Muscle layer of duodenum (tissue), 2 donors: Measurements from ENCODE around the gene AMMECR1L.
"Not testable (repeated sequence)": the region's sequence is repeated elsewhere in the genome, so short reads cannot be mapped to it uniquely, and the experiment has no call there.

ENCODE experiments used
- H3K27ac ChIP-seq: one replicate; pipeline ENCODE4 v1.7.0; 2013; ENCODE audit warnings: mild to moderate bottlenecking, low read length
- H3K27me3 ChIP-seq: one replicate; pipeline ENCODE4 v1.7.0; 2013; ENCODE audit warnings: low read depth, mild to moderate bottlenecking, control low read depth, low read length
- H3K36me3 ChIP-seq, 2 donors: one replicate each; pipeline ENCODE4 v1.7.0; 2013; ENCODE audit warnings: low read length in 2 of 2, control low read depth in 1 of 2, mild to moderate bottlenecking in 1 of 2; ENCODE audit not compliant: insufficient read depth in 2 of 2, control insufficient read depth in 1 of 2
- H3K4me1 ChIP-seq, 2 donors: one replicate each; pipeline ENCODE4 v1.7.0; 2013; ENCODE audit warnings: low read length in 2 of 2, mild to moderate bottlenecking in 2 of 2, control low read depth in 1 of 2, moderate library complexity in 1 of 2; ENCODE audit not compliant: insufficient read depth in 2 of 2, control insufficient read depth in 1 of 2
- H3K4me3 ChIP-seq, 2 donors: one replicate each; pipeline ENCODE4 v1.7.0; 2013; ENCODE audit warnings: low read length in 2 of 2, low read depth in 1 of 2, mild to moderate bottlenecking in 1 of 2
- H3K9me3 ChIP-seq, 2 donors: one replicate each; pipeline ENCODE4 v1.7.0; 2013; ENCODE audit warnings: low read length in 2 of 2, control low read depth in 1 of 2, mild to moderate bottlenecking in 1 of 2; ENCODE audit not compliant: control insufficient read depth in 1 of 2
- donor health status: healthy.

AMMECR1L gene

DNA sequence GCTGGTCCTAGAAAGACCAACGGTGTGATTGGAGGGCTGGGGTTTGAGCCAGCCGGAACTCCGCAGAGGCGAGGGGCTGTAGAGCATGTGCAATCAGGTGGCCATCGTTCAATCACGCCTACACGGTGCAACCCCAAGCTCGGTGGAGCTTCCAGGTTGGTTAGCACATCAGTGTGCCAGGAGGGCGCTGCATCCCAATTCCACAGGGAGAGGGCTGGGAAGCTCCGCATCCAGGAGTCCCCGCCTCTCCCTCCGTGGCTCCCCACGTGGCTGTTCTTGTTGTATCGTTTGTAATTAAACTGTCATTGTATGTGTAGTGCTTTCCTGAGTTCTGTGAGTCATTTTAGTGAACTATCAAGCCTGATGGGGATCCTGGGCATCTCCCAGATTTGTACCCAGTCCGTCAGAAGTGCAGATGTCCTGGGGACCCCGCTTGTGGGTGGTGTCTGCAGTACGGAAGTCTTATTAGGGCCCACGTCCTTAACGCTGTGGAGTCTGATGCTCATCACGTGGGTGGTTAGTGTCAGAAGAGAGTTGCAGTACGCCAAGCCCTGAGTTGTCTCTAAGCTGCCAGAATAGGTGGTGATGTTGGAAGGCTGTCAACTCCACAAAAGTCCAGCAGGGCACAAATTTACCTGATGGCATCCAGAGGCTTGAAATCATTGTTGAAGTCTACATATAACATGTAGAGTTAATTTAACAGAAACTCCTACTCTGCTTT lies 20.6 kb upstream of the AMMECR1L start:
- no peak overlapping the region for H3K4me3 ChIP-seq
- H3K36me3 ChIP-seq: no peaks in the 10 kb centered on the region
- H3K4me1 ChIP-seq: peaks cover 0 to 2% of the 10 kb centered on the region in 2 donors
- no peaks in the 10 kb centered on the region for H3K9me3 ChIP-seq
- no peak overlapping the region for H3K27ac ChIP-seq
- no peaks in the 10 kb centered on the region for H3K27me3 ChIP-seq

DNA sequence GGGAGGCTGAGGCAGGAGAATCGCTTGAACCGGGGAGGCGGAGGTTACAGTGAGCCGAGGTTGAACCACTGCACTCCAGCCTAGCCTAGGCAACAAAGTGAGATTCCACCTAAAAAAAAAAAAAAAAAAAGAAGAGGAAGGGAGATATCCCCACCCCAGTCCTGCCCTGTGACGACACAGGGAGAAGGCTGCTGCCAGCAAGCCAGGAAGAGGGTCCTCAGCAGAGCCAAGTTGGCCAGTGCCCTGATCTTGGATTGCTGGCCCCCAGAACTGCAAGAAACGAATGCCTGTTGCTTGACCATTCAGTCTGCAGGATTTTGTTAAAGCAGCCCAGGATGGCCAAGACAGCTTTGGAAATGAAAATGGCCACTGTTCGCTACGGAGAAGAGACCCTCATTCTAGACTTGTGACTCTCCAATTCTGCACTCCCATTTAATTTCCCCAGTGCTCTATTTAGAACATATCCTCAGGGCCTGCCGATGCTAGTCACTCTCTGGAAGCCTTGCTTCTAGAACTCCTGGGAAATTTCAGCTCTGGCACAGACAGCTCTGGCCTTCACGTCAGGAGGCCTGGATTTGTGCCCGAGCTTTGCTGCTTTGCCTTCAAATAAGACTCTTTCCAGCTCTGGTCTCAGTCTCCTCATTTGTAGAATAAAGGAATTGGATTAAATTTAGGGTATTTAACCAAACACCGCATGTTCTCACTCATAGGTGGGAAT lies 15.7 kb upstream of the AMMECR1L start:
- no peaks in the 10 kb centered on the region for H3K9me3 ChIP-seq
- no peak overlapping the region for H3K27ac ChIP-seq
- H3K4me3 ChIP-seq: peak overlapping the region in 1 of 2 donors; percentile 20
- H3K4me1 ChIP-seq: peaks cover 0 to 9% of the 10 kb centered on the region in 2 donors
- no peaks in the 10 kb centered on the region for H3K36me3 ChIP-seq
- no peaks in the 10 kb centered on the region for H3K27me3 ChIP-seq

DNA sequence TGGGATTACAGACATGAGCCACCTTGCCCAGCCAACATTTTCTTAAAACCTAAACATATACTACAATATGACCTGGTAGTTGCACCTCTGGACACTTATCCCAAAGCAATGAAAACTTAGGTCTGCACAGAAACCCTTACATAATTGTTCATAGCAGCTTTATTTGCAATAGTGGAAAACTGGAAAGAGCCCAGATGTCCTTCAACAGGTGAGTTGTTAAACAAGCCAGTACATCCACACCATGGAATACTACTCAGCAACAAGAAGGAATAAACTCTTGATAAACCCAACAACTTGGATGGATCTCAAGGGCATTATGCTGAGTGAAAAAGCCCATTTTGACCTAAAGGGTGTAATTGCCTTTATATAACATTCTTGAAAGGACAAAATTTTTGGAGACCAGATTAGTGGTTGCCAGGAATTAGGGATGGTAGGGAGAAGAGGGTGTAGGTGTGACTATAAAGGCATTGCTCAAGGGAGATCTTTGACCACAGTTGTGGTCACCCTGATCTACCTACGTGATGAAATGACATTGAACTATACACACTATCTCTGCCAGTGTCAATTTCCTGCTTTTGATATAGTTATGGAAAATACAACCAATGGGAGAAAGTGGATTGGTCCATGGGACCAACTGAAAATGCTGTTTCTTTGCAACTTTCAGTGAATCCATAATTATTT lies 11.9 kb upstream of the AMMECR1L start:
- Histone ChIP-seq H3K36me3 (no peaks in the 10 kb centered on the region), H3K4me1 (peaks cover 0 to 9% of the 10 kb centered on the region in 2 donors), H3K4me3 (no peak overlapping the region), H3K27me3 (no peaks in the 10 kb centered on the region), H3K27ac (no peak overlapping the region), H3K9me3 (no peaks in the 10 kb centered on the region)

DNA sequence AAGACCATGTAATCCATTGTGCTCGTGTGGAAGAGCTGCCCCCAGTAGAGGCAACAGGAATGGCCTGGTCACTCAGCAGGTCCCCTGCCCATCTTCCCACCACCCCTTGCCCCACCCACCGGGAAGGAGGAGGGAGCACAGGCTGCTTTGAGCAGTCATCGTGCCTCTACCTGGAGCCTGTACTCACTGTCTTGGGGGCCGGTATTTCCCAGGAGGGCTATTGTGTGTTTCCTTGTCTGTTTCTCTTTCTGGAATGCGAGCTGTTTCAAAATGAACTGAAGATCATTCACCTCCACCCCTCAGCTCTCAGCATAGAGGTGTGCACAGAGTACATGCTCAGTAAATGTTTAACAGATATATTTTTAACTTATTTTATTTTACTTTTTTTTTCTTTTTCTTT lies 7.7 kb upstream of the AMMECR1L start:
- Histone ChIP-seq H3K4me3 (no peak overlapping the region), H3K27me3 (no peaks in the 10 kb centered on the region), H3K4me1 (peaks cover 0 to under 1% of the 10 kb centered on the region in 2 donors), H3K9me3 (no peaks in the 10 kb centered on the region), H3K36me3 (no peaks in the 10 kb centered on the region), H3K27ac (no peak overlapping the region)

DNA sequence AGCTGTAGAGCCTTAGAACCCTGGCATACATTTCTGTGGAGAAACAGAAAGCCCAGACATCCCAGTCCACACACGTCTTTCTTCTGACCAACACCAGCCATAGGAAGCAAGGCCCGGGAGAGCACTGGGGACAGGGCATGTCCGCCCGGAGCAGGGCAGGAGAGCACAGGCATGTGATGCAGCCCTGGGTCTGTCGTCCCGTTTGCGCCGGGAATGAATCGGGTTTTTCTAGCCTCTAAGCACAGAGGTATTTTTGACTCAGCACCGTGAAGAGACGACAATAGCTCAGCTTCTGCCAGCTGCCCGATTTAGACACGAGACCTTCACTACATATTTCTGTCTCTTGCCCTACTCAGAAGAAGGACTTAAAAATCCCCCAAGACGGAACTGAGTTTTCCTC lies 7.3 kb upstream of the AMMECR1L start:
- no peaks in the 10 kb centered on the region for H3K27me3 ChIP-seq
- H3K4me3 ChIP-seq: no peak overlapping the region
- no peaks in the 10 kb centered on the region for H3K36me3 ChIP-seq
- H3K9me3 ChIP-seq: no peaks in the 10 kb centered on the region
- no peak overlapping the region for H3K27ac ChIP-seq
- H3K4me1 ChIP-seq: peaks cover 2 to 5% of the 10 kb centered on the region in 2 donors

DNA sequence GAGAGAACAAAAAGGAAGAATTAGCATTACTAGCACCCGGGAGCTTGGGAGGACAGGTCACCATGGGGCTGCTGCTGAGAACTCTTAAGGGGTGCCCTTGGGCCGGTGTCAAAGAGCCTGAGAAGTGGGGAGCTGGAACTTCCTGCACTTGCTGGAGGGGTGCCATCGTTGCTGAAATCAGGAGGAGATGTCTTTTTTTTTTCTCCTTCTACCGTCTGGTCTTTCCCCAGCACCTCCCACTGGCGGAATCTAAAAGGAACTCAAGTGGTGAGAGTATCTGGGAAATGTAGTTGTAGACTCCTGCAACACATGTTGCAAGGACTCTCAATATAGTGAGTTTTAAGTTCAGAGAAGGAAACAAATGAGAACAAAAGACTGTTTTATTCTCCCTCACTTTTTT lies 6.1 kb upstream of the AMMECR1L start:
- Histone ChIP-seq H3K9me3 (no peaks in the 10 kb centered on the region), H3K36me3 (no peaks in the 10 kb centered on the region), H3K27ac (no peak overlapping the region), H3K4me3 (no peak overlapping the region), H3K4me1 (peaks cover 11 to 15% of the 10 kb centered on the region in 2 donors), H3K27me3 (no peaks in the 10 kb centered on the region)

DNA sequence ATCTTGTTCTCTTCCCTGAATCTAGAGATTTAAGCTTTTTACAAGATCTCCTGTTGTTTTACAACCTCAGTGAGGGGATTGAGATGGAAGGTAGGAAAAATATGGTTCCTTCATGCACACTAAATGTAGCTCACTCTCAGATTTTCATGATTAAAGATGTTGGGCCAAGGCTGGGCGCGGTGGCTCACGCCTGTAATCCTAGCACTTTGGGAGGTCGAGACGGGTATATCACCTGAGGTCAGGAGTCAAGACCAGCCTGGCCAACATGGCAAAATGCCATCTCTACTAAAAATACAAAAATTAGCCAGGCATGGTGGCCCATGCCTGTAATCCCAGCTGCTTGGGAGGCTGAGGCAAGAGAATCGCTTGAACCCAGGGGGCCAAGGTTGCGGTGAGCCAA lies 5.0 kb upstream of the AMMECR1L start:
- H3K27ac ChIP-seq, H3K27me3 ChIP-seq, H3K36me3 ChIP-seq, H3K4me3 ChIP-seq, H3K9me3 ChIP-seq: not testable (repeated sequence)
- peaks cover 11 to 15% of the 10 kb centered on the region in 2 donors for H3K4me1 ChIP-seq

DNA sequence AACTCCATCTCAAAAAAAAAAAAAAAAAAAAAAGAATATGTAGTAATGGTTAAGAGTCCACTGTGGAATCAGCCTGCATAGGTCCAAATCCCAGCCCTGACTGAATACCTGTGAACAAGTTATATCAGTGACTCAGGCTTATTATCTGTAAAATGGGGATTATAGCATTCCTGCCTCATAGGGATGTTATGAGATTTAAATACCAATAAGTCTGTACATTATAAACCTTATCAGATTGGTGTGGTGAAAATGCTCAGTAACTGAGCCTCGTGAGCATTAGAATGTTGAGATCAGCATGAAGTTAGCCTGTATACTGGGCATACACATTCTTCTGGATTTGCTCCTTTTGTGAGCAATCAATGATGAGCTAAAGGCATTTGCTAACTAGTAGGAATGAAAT lies 3.0 kb upstream of the AMMECR1L start:
- Histone ChIP-seq H3K4me3 (no peak overlapping the region), H3K27me3 (no peaks in the 10 kb centered on the region)

DNA sequence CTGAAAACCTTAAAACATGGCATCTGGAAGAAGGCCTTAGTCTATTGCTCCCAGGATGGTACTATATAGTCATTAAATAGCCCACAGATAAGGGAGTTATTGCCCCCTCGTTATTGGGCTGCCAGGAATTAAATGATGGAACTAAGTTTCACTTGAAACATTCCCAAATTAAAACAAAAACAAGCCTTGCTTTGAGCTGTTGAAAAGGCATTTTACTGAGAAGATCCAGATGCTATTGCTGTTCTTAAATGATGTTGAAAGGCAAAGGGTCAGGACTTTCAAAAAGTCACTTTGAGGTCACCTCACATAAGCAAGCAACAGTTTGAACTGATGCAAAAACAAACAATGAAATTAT lies 2.0 kb upstream of the AMMECR1L start:
- H3K4me3 ChIP-seq: peak overlapping the region; percentile 14 to 59
- H3K27ac ChIP-seq: peak overlapping the region; percentile 59
- H3K9me3 ChIP-seq: no peaks in the 10 kb centered on the region
- peaks cover 22 to 29% of the 10 kb centered on the region in 2 donors for H3K4me1 ChIP-seq
- no peaks in the 10 kb centered on the region for H3K27me3 ChIP-seq
- H3K36me3 ChIP-seq: peaks cover 0 to 13% of the 10 kb centered on the region in 2 donors

More for the DNA sequence above, 3.0 kb upstream of the AMMECR1L start:
- Histone ChIP-seq H3K9me3 (no peaks in the 10 kb centered on the region), H3K4me1 (peaks cover 20 to 26% of the 10 kb centered on the region in 2 donors), H3K36me3 (peaks cover 0 to 10% of the 10 kb centered on the region in 2 donors), H3K27ac (no peak overlapping the region)

DNA sequence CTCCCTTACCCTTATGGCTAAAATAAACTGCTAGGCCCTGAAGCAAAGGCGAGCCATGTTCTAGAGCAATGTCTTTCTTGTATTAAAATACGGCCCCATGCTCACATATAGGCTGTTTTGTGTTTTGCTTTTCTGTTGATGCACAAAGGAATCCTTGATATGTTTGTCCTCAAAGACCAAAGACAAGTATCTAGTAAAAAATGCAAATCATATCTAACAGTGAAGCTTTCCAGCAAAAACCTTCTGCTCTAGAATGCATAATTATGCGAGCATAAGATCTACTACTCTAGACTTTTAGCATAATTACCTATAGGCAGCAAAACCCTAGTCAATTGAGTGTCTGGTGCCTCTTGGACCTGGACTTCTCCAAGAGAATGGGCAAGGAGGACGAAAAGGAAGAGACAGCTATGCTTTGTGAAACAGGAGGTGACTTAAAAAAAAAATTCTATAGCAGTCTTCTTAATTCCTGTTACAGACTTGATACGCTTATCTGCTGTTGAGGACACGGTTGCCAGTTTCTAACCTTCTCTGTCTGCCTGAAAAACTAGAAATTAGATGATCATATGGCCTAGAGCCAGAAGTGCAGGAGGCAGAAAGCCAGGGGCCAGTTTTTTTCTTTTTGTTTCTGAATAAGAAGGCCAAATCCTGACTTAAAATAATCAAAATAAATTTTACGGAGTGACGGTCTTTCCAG lies 1.5 kb upstream of the AMMECR1L start:
- peaks cover 22 to 34% of the 10 kb centered on the region in 2 donors for H3K4me1 ChIP-seq
- peak overlapping the region; percentile 59 for H3K27ac ChIP-seq
- H3K4me3 ChIP-seq: peak overlapping the region; percentile 48 to 59
- peaks cover 0 to 13% of the 10 kb centered on the region in 2 donors for H3K36me3 ChIP-seq
- H3K27me3 ChIP-seq: no peaks in the 10 kb centered on the region
- no peaks in the 10 kb centered on the region for H3K9me3 ChIP-seq

DNA sequence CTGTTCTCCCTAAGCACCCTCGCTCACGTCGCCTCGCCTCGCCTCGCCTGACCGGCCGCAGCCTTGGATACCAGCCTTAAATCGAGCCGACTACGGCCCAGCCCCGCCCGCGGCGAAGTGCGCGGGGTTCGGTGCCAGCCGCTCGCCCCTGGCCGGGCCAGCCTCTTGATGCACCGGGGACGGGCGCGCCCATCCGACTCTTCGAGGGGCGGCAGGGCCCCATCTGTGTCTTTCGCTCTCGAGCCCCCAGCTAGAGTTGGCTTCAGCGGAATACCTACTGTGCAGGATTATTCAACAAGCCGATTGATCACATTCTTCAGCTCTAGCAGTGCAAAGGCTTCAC lies 808 bp upstream of the AMMECR1L start:
- Histone ChIP-seq H3K4me3 (peak overlapping the region in 1 of 2 donors; percentile 59), H3K4me1 (peaks cover 22 to 40% of the 10 kb centered on the region in 2 donors), H3K36me3 (peaks cover 5 to 13% of the 10 kb centered on the region in 2 donors)
- H3K9me3 ChIP-seq, H3K27me3 ChIP-seq, H3K27ac ChIP-seq: not testable (repeated sequence)
